ENCODE results near the gene OR2K2.
"Not testable (repeated sequence)": the region's sequence is repeated elsewhere in the genome, so short reads cannot be mapped to it uniquely, and the experiment has no call there.

OR2K2 gene

GRCh38 chr9:111330124-111330523 lies at the start of gene OR2K2:
TSS of gene OR2K2 (minus strand) at chr9:111330224. CDS start at chr9:111328433, 1,791 bp downstream.
- no peak for DNase-seq

- DNase-seq: no peak
Measured at GRCh38 chr9:111375817-111376564, 46.0 kb upstream of the OR2K2 start.

GRCh38 chr9:111375062-111375461 lies 45.0 kb upstream of the OR2K2 start:
- DNase-seq: no peak

- DNase-seq: no peak
Measured at GRCh38 chr9:111372297-111372696, 42.3 kb upstream of the OR2K2 start.

- DNase-seq: no peak
Measured at GRCh38 chr9:111366978-111367377, 37.0 kb upstream of the OR2K2 start.

GRCh38 chr9:111362526-111362925 lies 32.5 kb upstream of the OR2K2 start:
- DNase-seq: no peak

- no peak for DNase-seq
Measured at GRCh38 chr9:111360881-111361280, 30.9 kb upstream of the OR2K2 start.

- DNase-seq: no peak
Measured at GRCh38 chr9:111356481-111357244, 26.6 kb upstream of the OR2K2 start.

GRCh38 chr9:111352545-111352944 lies 22.5 kb upstream of the OR2K2 start:
- no peak for DNase-seq

GRCh38 chr9:111350556-111350955 lies 20.5 kb upstream of the OR2K2 start:
- no peak for DNase-seq

- no peak for DNase-seq
Measured at GRCh38 chr9:111349766-111350165, 19.7 kb upstream of the OR2K2 start.

GRCh38 chr9:111348821-111349271 lies 18.8 kb upstream of the OR2K2 start:
- no peak for DNase-seq

GRCh38 chr9:111334318-111334863 lies 4.4 kb upstream of the OR2K2 start:
- DNase-seq: not testable (repeated sequence)

- no peak for DNase-seq
Measured at GRCh38 chr9:111320631-111321030, 9.4 kb downstream of the OR2K2 start.

GRCh38 chr9:111316796-111317195 lies 13.2 kb downstream of the OR2K2 start:
- DNase-seq: no peak

GRCh38 chr9:111305914-111306313 lies 24.1 kb downstream of the OR2K2 start:
- no peak for DNase-seq

GRCh38 chr9:111304000-111304399 lies 26.0 kb downstream of the OR2K2 start:
- DNase-seq: not testable (repeated sequence)

GRCh38 chr9:111301195-111301594 lies 28.8 kb downstream of the OR2K2 start:
- DNase-seq: no peak

- no peak for DNase-seq
Measured at GRCh38 chr9:111300140-111300735, 29.8 kb downstream of the OR2K2 start.

GRCh38 chr9:111299599-111299966 lies 30.4 kb downstream of the OR2K2 start:
- DNase-seq: not testable (repeated sequence)

GRCh38 chr9:111298731-111299598 lies 31.1 kb downstream of the OR2K2 start:
- peak; percentile 84 to 86 for DNase-seq

GRCh38 chr9:111298111-111298510 lies 31.9 kb downstream of the OR2K2 start:
- DNase-seq: no peak
